Natural killer cell treated with Interleukin-12 subunit alpha and Interleukin-12 subunit beta and Interleukin-15 and Interleukin-18, amount 100 ng/mL, for 72 hours (primary cell): ENCODE data around the gene C10orf105. TPM values are rescaled to one million over a fixed set of nuclear protein-coding genes. Genes with fewer than 3 reads are reported as not detected.

Source experiments
- ATAC-seq, 2 donors: fragments of 150-1000 bp; cut with Tn5 transposase in 1 of 2; sonication (Bioruptor Pico), chemical (Tn5 transposase) in 1 of 2; 2 replicates each; pipeline ENCODE4 v1.10.0; 2021
- DNase-seq: peaks from one replicate; pipeline ENCODE4 v3.0.0; 2022; ENCODE audit warnings: low spot score
- H3K27ac Mint-ChIP-seq, 2 donors: 1 replicate in 1 of 2; 2 replicates in 1 of 2; pipeline ENCODE4 v1.8.0; 2022; ENCODE audit warnings: mixed read lengths in 2 of 2, mild to moderate bottlenecking in 1 of 2, moderate library complexity in 1 of 2
- H3K27me3 Mint-ChIP-seq, 2 donors: 1 replicate in 1 of 2; 2 replicates in 1 of 2; pipeline ENCODE4 v1.8.0; 2022; ENCODE audit warnings: mixed read lengths in 2 of 2
- H3K36me3 Mint-ChIP-seq: one replicate; pipeline ENCODE4 v1.8.0; 2022; ENCODE audit warnings: mixed read lengths
- H3K4me1 Mint-ChIP-seq, 2 donors: 1 replicate in 1 of 2; 2 replicates in 1 of 2; pipeline ENCODE4 v1.8.0; 2022; ENCODE audit warnings: low read depth in 2 of 2, mixed read lengths in 2 of 2, mild to moderate bottlenecking in 1 of 2
- H3K4me3 Mint-ChIP-seq: one replicate; pipeline ENCODE4 v1.8.0; 2022; ENCODE audit warnings: mixed read lengths
- H3K9me3 Mint-ChIP-seq: 2 replicates; pipeline ENCODE4 v1.8.0; 2022; ENCODE audit warnings: mixed read lengths
- total RNA-seq, 2 donors: library from RNA; stranded (reverse); gene quantifications; one replicate each; pipeline ENCODE4 v1.2.3, GENCODE V29; 2022

C10orf105 gene
- total RNA-seq, 2 donors from 2014 or later = not detected

DNA sequence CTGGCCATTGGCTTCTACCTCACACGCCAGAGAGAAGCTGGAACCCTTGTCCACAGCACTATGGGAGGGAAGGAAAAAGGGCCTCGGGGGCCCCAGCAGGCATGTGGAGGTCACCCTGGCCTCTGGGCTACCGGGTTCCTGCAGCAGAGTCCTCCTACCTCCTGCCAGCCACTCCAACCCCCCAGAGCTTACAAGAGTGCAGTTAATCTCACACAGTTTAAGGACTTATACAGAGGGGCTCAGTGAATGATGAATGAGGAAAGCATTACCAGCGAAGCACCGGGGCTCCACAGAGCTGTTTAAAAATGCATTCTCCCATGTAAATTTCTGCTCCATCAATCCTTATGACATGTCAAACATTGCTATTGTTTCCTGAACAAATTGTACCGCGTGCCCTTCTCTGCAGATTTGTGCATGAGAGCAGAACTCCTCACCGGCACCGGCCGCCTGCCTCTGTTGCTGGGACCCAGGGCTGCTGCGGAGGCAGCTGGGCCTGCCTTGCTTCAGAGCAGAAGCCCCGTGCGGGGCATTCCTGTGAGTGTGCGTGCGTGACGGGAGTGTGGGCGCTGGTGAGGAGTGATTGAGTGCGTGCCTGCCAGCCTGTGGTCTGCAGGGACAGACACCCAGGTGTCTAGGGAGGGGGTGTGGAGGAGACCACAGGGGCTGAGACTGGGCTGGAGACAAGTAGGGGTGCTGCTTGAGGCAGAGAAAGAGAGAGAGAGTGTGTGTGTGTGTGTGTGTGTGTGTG is 52.8 kb downstream of the C10orf105 start:
- Mint-ChIP-seq H3K4me1 (peaks cover 9 to 10% of the 10 kb centered on the region in 2 donors), H3K4me3 (no peak overlapping the region), H3K27ac (no peak overlapping the region), H3K36me3 (no peaks in the 10 kb centered on the region), H3K27me3 (peaks cover 0 to 8% of the 10 kb centered on the region in 2 donors), H3K9me3 (no peaks in the 10 kb centered on the region)
- DNase-seq (no peak), ATAC-seq (no peak)

DNA sequence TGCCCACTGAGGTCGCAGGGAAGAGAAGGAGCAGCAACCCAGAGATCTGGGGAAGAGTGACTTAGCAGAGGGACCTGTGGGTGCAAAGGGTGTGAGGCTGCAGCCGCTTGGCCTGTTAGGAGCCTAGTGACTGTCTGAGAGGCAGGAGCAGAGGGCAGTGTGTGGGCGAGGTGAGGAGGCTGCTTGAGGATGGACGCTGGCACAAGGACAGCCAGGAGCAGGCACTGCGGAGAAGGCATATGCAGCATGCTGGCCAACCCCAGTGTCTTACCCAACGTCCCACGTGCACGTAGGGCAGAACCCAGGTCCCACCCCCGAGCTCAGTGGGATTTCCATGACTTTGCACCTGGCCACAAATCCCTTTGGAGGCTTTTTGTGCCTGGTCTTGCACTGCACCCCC is 54.1 kb downstream of the C10orf105 start:
- peaks cover 0 to 8% of the 10 kb centered on the region in 2 donors for H3K27me3 Mint-ChIP-seq
- no peak overlapping the region for H3K4me3 Mint-ChIP-seq
- DNase-seq (no peak), ATAC-seq (no peak)
- peaks cover 9 to 10% of the 10 kb centered on the region in 2 donors for H3K4me1 Mint-ChIP-seq
- no peaks in the 10 kb centered on the region for H3K9me3 Mint-ChIP-seq
- no peak overlapping the region for H3K27ac Mint-ChIP-seq
- H3K36me3 Mint-ChIP-seq = no peaks in the 10 kb centered on the region

DNA sequence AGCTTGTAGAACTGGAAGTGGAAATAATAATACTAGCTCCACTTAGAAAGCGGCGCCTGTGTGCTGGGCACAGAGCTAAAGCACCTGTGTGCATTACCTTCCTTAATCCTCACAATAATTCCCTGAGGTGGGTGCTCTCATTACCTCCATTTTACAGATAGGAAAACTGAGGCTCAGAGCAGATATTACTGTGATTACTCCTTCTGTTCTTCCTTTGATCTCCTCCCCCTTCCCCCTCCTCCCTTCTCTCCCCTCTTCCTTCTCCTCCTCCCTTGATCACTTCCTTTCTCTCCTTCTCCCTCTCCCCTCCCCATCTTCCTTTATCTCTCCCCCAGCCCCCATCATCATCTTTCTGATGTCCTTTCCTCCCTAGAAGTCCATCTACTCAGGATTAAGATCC is 55.0 kb downstream of the C10orf105 start:
- H3K9me3 Mint-ChIP-seq = no peaks in the 10 kb centered on the region
- H3K27me3 Mint-ChIP-seq = peaks cover 0 to 8% of the 10 kb centered on the region in 2 donors
- H3K36me3 Mint-ChIP-seq = no peaks in the 10 kb centered on the region
- H3K4me3 Mint-ChIP-seq = no peak overlapping the region
- DNase-seq = no peak
- H3K4me1 Mint-ChIP-seq = peaks cover 9 to 10% of the 10 kb centered on the region in 2 donors
- no peak for ATAC-seq
- no peak overlapping the region for H3K27ac Mint-ChIP-seq

DNA sequence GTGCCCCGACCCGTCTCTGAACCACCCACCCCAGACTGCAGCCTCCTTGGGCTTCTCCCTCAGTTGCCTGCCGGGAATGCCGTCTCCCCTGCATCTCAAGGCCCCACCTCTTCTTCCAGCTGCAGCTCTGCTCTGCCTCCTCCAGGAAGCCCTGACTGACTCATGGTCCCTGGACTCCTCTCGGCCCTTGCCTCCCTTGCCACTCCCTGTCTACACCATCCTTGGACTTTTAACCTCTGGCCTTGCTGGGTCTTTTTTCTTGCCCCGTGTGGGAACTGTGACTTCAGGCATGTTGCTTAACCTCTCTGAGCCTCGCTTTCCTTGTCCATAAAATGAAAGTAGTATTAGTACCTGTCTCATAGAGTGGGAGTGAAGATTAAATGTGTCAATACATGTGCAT is 56.3 kb downstream of the C10orf105 start:
- H3K4me1 Mint-ChIP-seq = peaks cover 9 to 10% of the 10 kb centered on the region in 2 donors
- no peak for ATAC-seq

DNA sequence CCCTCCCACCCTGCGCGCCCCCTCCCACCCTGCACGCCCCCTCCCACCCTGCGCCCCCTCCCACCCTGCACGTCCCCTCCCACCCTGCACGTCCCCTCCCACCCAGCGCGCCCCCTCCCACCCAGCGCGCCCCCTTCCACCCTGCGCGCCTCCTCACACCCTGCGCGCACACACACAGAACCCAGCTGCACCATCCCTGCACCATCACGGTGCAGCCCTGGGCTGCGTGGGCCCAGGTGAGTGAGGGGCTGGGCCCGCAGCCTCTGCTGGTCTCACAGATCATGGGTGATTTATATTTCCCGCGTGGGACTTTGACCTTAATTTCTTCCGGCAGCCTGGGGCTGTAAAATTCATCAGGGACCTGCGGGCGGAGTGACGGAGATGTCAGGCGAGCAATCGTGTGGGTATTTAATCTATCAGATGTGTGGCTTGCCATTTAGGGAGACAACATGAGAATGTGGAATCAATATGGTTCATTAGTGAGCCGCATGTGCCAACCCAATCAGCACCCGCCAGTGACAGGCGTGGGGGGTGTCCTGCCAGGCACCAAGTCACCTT is 57.7 kb downstream of the C10orf105 start:
- H3K4me3 Mint-ChIP-seq = no peak overlapping the region
- peaks cover 0 to 4% of the 10 kb centered on the region in 2 donors for H3K27me3 Mint-ChIP-seq
- no peaks in the 10 kb centered on the region for H3K9me3 Mint-ChIP-seq
- no peak for DNase-seq
- H3K4me1 Mint-ChIP-seq = peaks cover under 1 to 5% of the 10 kb centered on the region in 2 donors
- no peak for ATAC-seq
- no peaks in the 10 kb centered on the region for H3K36me3 Mint-ChIP-seq
- no peak overlapping the region for H3K27ac Mint-ChIP-seq

More for the DNA sequence above, 56.3 kb downstream of the C10orf105 start:
- no peak overlapping the region for H3K27ac Mint-ChIP-seq
- peaks cover 0 to 8% of the 10 kb centered on the region in 2 donors for H3K27me3 Mint-ChIP-seq
- no peak overlapping the region for H3K4me3 Mint-ChIP-seq
- DNase-seq = no peak
- H3K36me3 Mint-ChIP-seq = no peaks in the 10 kb centered on the region
- H3K9me3 Mint-ChIP-seq = no peaks in the 10 kb centered on the region

Other genes with a start within 250 kb of the C10orf105 start
- 10 to 100 TPM; 18.8 to 19.7 TPM for gene VSIR, start 53.7 kb upstream of the C10orf105 start, total RNA-seq
- 100 to 1,000 TPM; 136 to 207 TPM for gene PSAP, start 131.5 kb upstream of the C10orf105 start, total RNA-seq
- gene CHST3, start 244.6 kb upstream of the C10orf105 start, total RNA-seq = not detected